ENCODE results near the gene MYRIP.

MYRIP gene

DNA sequence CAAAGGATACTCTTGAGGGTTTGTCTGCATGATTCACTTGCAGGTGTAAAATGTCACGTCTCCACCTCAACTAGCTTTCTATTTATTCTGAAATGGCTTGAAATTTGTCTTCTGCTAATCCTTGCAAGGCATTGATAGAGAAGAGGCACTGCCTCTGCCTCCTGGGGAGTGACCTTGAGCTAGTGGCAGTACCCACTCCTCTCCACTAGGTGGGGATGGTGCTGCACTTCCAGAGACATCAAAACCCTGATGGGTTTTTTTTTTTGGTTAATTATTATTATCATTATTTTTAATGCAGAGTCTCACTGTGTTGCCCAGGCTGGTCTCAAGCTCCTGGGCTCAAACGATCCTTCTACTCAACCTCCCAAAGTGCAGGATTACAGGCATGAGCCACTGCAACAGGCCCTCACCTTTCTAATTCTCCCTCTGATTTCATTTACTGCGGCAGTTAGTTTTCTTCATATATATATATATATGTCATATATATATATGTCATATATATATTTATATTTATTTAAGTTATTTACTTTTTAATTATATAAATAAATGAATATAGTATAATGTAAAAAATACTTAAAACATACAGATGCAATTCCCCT, 382.5 kb downstream of the MYRIP start:
- DNase-seq, result peak; percentile 24

DNA sequence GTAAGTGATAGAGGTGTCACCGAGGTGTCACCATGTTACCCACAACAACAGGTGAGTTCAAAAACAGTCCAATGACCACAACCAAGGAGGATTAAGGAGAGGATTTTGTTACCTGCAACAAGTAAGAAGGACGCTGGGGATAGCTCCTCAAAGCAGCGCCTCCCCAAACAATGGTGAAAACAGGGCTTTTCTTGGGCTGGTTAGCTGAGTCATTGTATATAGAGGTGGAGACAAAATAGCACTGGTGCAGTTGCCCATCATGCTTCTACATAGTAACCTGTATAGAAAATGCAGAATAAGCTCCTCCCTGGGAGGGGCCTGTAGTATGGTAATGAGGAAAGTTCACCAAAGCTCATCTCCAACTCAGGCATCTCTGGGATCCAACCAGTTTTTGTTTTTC, 383.2 kb downstream of the MYRIP start:
- no peak for DNase-seq

DNA sequence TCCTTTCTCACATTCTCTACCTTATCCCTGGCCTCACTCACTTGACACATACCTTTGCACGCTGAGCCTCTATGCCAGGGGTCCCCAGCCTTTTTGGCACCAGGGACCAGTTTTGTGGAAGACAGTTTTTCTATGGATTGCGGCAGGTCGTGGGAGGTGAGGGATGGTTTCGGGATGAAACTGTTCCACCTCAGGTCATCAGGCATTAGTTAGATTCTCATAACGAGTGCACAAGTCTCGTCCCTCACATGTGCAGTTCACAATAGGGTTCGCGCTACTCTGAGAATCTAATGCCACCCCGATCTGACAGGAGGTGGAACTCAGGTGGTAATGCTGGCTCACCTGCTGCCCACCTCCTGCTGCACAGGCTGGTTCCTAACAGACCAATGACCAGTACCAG, 387.6 kb downstream of the MYRIP start:
- no peak for DNase-seq

DNA sequence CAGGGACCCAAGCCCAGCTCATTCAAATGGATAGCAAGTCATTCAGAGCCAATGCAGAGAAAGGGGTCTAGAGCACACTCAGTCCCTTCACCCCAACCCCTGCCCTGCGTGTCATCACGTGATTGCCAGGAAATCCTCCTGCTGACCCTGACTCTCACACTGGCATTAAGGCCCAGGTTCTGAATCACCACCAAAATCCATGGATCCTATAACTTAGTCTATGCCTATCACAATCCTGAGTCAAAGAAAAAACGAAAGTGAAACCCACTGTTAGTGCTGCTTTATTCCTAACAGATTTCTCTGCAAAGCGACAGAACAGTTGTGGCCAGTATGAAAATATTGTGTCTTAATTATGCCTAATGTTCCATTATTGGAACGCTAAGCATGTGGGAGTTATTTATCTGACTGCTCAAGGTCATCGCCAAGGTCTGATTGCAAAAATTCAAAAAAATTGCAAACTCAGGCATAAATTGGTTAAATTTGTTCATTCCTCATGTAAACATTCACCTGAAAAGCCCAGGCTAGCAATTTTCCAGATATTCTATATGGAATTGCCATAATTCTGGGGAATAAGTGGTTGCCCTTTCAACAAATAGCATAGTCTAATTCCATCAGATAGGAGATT, 391.4 kb downstream of the MYRIP start:
- no peak for DNase-seq

DNA sequence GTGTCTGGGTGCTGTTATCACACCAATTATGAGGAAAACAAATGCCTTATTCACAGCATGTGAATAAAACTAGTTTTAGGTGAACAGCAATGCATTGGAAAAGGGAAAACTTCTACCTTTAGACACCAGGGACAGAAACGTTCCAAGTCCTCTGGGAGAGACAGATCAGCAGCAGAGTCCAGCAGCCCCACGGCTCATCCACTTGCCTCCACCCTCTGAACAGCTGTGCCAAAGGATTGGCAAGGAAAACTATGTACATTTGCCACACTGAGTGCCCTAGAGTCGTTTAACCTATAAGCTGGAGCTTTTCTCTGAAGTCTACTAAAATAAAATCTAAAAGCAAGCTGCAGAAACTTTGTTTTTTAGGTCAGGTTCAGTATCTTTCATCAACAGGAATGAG, 392.4 kb downstream of the MYRIP start:
- DNase-seq, result no peak

DNA sequence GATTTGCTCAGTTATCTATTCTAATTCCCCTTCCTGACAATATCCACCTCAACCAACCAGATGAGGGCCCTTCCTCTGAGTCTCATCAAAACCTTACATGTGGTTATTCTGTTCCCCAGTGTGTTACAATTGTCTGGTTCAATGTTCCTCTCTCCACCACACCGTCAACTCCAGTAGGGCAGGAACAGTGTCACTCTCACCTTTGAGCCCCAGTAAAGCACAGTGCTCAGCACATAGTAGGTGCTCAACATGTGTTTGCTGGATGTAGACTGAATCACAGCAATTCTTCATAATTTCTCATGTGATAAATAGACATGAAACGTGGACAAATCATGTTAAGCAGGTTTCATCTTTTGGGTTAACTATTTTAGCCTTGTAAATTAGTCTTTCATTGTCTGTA, 397.1 kb downstream of the MYRIP start:
- no peak for DNase-seq

DNA sequence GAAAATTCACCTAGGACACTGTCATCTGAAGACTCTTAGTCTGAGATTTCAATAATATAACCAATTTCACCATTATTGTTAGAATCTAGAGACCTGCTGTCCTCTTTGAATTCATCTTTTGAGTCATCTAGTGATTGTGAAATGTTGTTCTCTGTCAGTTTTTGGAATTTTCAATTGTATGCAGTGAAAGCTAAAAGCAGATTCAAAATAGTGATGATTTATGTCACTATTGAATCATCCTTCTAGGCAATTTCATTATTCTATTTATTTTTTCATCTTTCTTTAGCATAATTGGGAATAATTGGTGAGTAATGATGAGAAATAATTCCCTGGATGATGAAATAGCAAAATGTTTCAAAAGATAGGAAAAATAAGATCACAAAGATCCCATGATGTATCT, 398.4 kb downstream of the MYRIP start:
- DNase-seq, result no peak

DNA sequence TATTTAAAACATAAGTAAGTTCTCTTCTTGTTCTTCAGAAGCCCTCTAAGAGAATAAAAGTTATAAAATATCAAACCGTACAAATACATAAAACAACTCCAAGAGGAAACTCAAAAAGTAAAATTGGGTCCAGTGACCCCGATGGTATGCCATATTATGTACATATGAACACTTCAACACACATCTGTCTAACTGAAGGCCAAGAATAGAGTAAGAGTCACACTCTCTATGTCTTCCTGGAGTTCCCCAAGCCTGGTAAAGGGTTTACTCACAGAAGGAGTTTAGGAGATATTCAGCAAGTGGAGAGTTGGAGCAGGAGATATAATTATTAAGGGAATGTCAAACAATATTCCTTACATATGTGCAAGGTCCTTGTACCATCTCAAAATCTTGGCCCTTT, 398.8 kb downstream of the MYRIP start:
- no peak for DNase-seq

DNA sequence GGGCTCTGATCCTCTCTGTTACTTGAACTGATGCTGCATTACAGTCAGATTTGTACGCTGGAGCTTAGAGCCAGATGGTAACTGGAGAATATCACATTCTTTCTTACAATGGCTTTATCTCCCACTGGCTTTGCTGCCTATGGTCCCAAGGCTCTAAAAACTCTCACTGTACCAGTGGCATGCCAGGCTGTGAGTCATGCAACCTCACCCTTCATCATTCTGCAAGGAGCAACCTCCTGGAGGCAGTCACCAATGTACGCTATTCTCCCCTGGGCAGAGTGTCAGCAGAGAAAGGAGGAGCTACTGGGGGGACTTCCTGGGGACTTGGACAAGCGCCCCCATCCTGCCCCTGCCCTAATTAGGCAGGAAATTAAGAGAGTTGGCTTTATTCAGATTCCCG, 402.2 kb downstream of the MYRIP start:
- DNase-seq, result no peak

DNA sequence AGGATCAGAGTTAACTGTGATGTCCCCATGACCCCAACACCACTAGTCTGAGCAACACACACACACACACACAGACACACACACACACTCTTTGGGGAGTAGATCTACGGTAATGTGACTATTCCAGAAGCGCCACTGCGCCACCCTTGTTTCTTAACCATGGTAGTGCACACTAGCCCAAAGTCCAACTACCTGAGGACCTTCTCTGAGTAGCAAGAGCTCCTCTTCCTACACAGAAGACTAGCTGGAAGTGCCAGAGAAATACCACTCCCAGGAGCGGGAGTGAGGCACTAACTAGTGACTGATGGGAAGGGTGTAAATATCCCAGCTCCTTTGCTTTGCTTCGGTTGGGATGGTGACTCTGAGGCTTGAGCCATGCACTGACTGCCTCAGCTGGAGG, 404.1 kb downstream of the MYRIP start:
- no peak for DNase-seq

DNA sequence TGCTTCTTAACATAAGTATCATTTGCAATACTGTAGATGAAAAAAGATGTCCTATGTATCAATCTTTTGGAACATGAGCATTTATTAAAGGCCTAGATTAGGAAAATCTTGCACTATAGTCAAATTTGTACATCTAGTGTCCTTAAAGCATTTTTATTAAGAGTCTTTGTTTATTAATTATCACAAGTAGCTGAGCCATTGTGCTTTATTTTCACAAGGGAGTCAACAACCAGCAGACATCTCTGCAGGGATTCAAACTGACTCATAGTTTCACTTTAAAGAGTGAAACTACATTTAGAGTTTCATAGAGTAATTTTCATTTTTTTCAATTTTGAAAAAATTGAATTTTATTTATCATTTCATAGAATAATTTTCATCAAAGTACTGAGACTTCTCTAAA, 405.6 kb downstream of the MYRIP start:
- DNase-seq, result no peak

DNA sequence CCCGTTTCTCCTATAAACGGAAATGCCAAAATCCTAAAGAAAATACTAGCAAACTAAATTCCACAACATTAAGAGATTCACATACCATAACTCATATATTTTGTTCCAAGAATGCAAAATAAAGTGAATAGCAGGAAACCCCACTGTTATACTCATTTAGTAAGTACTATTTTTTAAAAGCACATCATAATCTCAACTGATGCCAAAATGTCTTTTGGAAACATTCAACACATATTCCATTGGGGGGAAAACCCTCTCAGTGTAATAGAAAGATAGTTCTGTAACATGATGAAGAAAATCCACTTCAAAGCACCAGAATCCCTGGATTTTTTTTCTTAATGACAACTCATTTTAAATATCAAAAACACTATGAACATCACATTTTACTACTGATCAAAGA, 407.1 kb downstream of the MYRIP start:
- no peak for DNase-seq

DNA sequence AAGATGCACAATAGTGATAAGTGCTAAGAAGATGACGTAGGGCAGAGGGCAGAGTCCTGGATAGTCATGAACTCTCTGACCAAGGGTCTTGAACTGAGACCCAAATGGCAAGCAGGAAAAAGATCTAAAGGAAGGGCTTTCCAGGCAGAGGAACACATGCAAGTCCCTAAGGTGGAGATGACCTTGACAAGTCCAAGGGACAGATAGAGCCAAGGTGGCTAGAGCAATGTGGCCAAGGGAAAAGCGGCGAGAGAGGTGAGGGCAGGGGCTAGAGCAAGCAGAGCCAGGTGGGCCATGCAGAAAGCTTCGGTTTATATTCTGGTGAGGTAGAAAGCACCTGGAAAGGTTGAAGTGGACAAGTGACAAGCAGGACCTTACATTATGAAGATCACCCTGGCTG, 414.4 kb downstream of the MYRIP start:
- no peak for DNase-seq

DNA sequence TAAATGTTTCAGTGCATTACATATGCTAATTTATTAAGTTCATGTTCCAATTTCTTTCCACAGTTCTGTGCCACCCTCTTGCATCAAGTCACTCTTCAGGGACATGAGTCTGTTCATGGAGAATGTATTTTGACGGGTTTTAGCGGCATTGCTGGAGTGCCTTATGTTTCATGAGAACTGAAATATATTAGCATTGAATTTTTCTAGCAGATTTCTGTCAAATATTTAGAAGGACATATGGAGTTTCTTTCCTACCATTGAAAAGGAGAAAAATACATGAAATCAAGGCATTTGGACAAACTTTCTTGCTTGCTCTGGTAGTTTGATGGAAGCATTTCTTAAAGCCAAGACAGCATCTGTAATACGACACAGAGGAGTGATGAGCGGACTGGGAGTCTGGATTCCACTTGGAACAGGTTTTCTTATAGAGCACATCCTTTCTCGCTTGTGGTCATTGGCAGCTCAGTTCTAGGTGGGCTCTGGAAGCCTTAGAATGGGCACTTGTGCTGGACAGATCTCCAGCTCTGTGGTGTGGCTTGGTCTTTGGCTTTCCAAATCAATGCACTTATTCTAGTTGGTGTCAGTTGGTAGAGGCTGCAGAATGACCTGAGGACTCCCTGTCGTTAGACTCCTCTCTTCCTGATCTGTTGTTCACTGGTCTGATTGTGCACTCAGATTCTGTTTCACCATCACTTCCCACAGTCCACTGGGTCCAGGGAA, 415.5 kb downstream of the MYRIP start:
- no peak for DNase-seq

DNA sequence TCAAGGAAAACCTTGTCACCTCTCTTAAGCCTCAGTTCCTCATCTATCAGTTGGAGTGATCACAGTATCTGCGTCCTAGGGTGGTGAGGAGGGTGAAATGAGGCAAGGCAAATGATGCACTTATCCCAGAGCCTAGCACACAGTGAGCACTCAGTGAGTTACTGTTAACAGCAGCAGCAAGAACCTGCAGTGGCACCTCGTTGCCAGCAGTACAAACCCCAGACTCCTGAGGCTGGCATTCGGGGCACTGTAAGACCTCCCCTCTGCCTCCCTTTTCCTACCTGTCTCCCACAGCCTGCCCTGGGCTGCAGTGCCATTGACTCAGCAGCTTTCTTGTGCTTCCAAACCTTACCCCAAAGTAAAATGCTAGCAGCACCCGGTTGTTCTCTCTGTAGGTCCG, 417.2 kb downstream of the MYRIP start:
- no peak for DNase-seq

DNA sequence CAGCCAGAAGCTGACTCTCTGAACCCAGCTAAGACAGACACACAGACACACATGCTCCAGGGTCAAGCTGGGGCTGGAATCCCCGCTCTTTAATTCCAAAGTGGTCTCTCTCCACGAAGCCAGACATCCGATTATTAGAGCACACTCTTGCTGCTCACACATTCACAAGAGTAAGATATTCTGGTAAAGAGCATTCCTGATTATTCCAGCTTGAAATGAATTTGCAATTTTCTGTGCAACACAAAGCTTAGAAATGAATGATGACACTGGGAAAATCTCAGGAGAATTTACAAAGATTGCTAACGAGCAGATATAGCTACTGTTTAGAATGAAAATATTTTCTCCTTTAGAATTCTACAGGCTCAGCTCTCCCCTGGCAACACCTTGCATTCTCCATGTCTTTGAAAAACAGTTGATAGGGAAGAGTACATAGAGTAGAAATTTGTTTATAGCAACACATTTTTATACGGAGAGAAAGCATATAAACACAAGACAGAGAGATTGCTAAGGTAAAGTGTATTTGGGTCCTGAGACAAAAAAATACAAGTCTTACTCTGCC, 419.5 kb downstream of the MYRIP start:
- DNase-seq, result no peak

DNA sequence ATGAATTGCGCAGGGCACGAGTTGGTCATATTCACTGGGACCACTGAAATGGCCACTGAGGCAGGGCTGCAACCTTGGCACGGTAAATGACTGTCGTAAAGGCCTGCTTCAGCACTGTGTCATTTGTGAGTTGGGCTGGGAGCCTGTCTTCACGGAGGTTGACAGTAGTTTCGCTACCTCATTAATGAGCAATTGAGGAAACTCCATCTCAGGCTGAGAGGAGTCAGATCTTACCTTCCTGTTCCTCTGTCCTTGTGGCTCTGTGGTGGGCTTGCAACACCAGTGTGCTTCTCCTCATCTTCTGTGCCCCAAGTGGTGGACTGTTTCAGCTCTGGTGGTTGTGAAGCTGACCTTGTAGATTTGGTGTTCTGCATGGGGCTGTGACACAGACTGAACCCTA, 420.0 kb downstream of the MYRIP start:
- DNase-seq, result no peak

DNA sequence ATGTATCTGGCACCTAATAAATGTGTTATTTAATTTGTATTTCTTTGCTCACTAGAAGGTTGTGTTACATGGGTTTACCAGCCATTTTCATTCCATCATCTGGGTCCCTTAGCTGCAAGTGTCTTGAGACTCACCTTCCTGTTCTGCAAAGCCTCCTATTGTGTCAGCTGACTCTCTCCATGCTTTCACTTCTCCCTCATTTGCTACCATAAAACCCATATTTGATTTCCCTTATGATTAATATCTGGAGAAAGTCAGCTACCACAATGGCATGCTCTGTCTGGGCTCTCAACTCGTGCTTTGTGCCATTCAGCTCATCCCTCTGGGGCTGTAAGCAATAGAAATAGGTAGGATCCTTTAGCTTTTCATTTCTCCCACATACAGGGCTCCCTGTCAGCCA, 420.6 kb downstream of the MYRIP start:
- DNase-seq, result no peak

DNA sequence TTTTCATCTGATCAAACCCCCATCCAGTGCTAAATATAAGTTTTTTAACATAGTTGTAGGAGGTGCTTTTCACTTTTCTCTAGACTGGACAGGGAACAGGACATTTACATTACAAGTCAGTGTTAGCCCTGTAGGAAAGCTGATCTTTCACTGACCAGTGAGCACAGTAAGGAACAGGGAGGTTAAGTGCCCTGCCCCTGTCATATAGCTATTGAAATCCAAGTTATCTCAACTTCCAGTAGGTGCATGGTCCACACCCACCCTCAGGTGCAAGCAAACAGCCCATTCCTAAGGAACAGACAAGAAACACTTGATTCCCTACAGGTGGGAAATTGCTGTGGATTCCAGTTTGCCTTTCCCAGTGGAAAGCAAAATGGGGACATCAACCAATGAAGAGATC, 421.0 kb downstream of the MYRIP start:
- DNase-seq, result no peak

DNA sequence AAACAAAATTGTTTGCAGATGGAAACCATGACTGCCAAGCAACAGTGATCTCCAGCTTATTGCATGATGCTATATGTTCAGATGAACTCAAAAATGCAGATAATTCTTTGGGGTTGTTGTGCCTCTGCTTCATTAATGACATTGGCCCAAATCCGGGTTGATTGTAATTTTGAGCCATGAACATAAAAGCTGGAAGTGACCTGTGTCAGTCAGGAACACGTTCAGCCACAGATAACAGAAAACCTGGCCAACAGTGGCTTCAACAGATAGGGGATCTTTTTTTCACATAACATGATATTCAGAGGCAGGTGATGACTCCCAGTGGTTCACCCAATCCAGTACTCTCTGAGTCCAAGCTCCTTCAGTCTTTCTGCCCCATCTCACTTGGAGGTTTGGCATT, 423.2 kb downstream of the MYRIP start:
- DNase-seq, result no peak

DNA sequence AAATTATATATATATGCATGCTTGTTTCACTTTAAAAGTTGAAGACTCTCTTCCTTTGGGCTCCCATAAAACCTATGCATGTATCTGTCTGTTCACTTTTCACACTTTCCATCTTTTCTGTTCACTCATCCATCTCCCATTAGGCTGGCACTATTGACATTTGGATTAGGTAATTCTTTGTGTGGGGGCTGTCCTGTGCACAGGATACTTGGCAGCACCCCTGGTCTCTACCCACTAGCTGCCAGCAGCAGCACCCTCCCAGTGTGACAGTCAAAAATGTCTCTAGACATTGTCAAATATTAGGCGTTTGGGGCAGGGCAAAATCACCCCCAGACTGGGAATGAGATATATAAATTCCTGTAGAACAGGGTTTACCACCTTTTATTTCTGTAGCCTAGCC, 427.8 kb downstream of the MYRIP start:
- no peak for DNase-seq

DNA sequence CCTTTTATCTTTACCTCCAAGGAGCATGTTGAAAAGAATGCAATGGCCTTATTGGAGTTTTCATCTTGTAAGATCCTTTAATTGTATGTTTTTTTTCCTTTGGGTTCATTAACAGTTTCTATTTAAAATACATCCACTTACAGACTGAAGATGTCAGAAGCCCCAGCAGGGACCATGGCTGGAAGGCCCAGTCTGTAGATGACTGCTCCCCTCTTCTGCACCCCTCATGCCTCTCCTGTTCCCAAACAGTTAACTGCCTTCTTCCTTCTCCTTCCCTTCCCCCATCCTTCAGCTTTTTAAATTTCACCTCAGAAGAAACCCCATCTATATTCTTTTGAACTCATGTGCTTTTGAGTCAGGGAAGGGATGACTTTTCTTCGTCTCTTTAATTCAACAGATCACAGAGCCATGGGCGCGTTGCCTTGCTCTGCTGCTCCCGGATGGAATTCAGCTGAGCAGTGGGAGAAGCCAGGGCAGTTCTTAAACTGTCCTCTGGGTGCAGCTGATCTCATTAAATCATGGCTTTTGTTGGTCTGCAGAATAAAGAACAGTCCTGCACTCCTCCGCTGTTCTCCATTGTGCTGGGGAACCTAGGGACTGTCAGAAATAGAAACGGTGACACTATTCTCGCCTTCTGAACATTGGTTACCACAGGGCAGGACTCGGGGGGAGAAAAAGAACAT, 428.6 kb downstream of the MYRIP start:
- DNase-seq, result no peak

DNA sequence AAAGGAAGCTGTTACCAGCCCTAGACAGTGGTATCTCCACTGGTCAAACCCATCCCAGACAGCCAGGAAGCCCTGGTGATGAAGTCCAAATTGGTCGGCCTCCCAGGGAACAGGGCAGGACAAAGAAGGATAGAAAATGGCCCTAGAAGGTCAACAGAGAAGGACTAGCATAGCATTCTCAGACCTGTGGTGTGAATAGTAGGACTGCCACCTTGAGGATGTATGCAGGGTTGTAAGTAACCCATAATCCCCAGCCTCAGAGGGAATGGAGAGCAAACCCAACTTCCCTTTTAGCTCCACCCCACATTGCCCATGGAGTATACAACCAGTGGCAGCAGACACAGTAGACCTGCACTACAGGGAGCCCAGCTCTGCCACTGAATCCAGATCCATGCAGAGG, 431.5 kb downstream of the MYRIP start:
- no peak for DNase-seq

DNA sequence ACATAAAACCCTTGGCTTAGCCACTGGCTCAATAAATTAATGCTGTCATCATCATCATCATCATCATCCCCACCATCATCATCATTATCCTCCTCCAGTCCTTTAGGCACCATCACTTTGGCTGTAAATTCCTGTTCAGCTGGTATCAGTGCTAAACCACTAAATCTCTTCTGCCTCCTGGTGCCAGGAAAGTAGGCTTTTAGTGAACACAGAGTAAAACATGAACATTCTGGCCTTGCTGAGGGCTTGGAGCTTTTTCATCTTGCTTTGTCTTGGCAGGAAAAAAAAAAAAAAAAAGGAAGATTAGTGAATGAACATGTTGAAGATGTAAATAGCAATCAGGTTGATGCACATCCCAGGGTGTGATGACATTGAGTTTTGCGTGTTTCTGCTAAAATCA, 432.8 kb downstream of the MYRIP start:
- DNase-seq, result no peak

All from NCI-H1105 treated with DMSO at 0.1 percent for 48 hours (cell line).